GM20431 (cell line): Measurements from ENCODE around the gene MARCHF10.
"Not testable (repeated sequence)": the region's sequence is repeated elsewhere in the genome, so short reads cannot be mapped to it uniquely, and the experiment has no call there.

Source experiments
- in situ Hi-C: fragments of 300-500 bp; cut with MseI, MboI; formaldehyde crosslinking; loops from one replicate; pipeline ENCODE4 v1.15.0; 2020; ENCODE audit warnings: low sequenced_read_pairs; ENCODE audit not compliant: unreplicated experiment

Gene MARCHF10

GRCh38 chr17:62807812-62808575 lies at the start of gene MARCHF10:
TSS of gene MARCHF10 (minus strand) at chr17:62808314. CDS start at chr17:62801735, 6,579 bp downstream.
- in situ Hi-C loops, result no loop called here

- in situ Hi-C loops, result no loop called here
Observed at GRCh38 chr17:62857526-62857925, 49.4 kb upstream of the MARCHF10 start.

- in situ Hi-C loops, result no loop called here
Observed at GRCh38 chr17:62856594-62856993, 48.5 kb upstream of the MARCHF10 start.

- in situ Hi-C loops, result no loop called here
Observed at GRCh38 chr17:62855156-62855555, 47.0 kb upstream of the MARCHF10 start.

GRCh38 chr17:62854098-62854680 lies 46.1 kb upstream of the MARCHF10 start:
- in situ Hi-C loops, result no loop called here

- in situ Hi-C loops, result no loop called here
Observed at GRCh38 chr17:62852195-62852594, 44.1 kb upstream of the MARCHF10 start.

GRCh38 chr17:62849591-62850415 lies 41.7 kb upstream of the MARCHF10 start:
- in situ Hi-C loops, result not testable (repeated sequence)

GRCh38 chr17:62848334-62848733 lies 40.2 kb upstream of the MARCHF10 start:
- in situ Hi-C loops, result no loop called here

GRCh38 chr17:62847426-62847825 lies 39.3 kb upstream of the MARCHF10 start:
- in situ Hi-C loops, result no loop called here

GRCh38 chr17:62840871-62841270 lies 32.8 kb upstream of the MARCHF10 start:
- in situ Hi-C loops, result no loop called here

GRCh38 chr17:62833816-62834215 lies 25.7 kb upstream of the MARCHF10 start:
- in situ Hi-C loops, result not testable (repeated sequence)

GRCh38 chr17:62832405-62832804 lies 24.3 kb upstream of the MARCHF10 start:
- in situ Hi-C loops, result no loop called here

GRCh38 chr17:62831066-62831465 lies 23.0 kb upstream of the MARCHF10 start:
- in situ Hi-C loops, result not testable (repeated sequence)

GRCh38 chr17:62827746-62828485 lies 19.8 kb upstream of the MARCHF10 start:
- in situ Hi-C loops, result no loop called here

- in situ Hi-C loops, result no loop called here
Observed at GRCh38 chr17:62826956-62827355, 18.8 kb upstream of the MARCHF10 start.

GRCh38 chr17:62825182-62825581 lies 17.1 kb upstream of the MARCHF10 start:
- in situ Hi-C loops, result no loop called here

GRCh38 chr17:62824290-62825131 lies 16.4 kb upstream of the MARCHF10 start:
- in situ Hi-C loops, result no loop called here

- in situ Hi-C loops, result no loop called here
Observed at GRCh38 chr17:62823111-62823893, 15.2 kb upstream of the MARCHF10 start.
